ENCODE results near the gene ILK. TPM values are rescaled to one million over a fixed set of nuclear protein-coding genes. Genes with fewer than 3 reads are reported as not detected.

ILK gene
- total and polyA plus RNA-seq, 2 of the 13 experiments (the other 11 are each of a cell fraction or from before 2014, with no cell fraction given), result 70.3 to 108 TPM

DNA sequence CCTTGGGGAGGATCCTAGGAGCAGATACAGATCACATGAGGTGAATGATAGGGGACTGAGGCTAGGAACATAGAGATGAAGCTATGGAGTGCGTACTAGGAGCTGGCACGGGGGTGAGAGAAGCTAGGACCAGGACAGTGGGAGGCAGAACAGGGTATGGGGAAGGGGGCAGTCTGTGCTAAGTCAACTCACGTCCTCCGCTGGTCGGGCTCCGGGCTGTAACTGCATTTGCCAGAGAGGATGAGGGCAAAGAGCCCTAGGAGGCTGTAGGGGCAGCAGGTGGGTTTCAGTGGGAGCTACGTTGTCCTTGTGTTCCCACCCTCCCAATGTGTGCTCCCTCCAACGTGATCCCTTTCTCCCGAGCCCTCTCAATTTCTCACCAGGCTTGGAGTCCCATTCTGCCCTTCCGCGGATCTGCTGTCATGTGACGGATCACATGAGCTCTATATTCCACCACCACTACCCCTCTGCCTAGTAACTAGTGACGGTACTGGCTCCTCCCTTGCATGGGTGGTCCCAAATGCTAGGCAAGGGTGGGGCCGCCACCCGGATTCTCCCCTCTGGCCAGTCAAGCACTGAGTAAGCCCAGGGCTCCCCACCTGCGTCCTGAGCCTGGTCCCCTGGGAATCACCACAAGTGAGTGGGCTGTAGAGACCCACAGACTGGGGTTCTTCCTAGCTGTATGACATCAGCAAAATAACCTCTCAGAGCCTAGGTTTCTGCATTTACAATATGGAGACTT is 15.6 kb downstream of the ILK start, which contains the start of gene TPP1 (continued):
- TF ChIP-seq, protein P1, sequence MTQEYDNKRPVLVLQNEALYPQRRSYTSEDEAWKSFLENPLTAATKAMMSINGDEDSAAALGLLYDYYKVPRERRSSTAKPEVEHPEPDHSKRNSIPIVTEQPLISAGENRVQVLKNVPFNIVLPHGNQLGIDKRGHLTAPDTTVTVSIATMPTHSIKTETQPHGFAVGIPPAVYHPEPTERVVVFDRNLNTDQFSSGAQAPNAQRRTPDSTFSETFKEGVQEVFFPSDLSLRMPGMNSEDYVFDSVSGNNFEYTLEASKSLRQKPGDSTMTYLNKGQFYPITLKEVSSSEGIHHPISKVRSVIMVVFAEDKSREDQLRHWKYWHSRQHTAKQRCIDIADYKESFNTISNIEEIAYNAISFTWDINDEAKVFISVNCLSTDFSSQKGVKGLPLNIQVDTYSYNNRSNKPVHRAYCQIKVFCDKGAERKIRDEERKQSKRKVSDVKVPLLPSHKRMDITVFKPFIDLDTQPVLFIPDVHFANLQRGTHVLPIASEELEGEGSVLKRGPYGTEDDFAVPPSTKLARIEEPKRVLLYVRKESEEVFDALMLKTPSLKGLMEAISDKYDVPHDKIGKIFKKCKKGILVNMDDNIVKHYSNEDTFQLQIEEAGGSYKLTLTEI (CRISPR knock-in tag; conservative IDR thresholded peaks at IDR 0.05), result no peak
- TF ChIP-seq, protein P2, sequence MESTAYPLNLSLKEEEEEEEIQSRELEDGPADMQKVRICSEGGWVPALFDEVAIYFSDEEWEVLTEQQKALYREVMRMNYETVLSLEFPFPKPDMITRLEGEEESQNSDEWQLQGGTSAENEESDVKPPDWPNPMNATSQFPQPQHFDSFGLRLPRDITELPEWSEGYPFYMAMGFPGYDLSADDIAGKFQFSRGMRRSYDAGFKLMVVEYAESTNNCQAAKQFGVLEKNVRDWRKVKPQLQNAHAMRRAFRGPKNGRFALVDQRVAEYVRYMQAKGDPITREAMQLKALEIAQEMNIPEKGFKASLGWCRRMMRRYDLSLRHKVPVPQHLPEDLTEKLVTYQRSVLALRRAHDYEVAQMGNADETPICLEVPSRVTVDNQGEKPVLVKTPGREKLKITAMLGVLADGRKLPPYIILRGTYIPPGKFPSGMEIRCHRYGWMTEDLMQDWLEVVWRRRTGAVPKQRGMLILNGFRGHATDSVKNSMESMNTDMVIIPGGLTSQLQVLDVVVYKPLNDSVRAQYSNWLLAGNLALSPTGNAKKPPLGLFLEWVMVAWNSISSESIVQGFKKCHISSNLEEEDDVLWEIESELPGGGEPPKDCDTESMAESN (CRISPR knock-in tag; conservative IDR thresholded peaks at IDR 0.05), result 0 out of 2 replicates have a peak, but pooled peaks have one; percentile 39
- TF ChIP-seq IKZF4 (CRISPR knock-in tag; IDR thresholded peaks at IDR 0.05; ENCODE audit: borderline replicate concordance, low read depth, not compliant biosample characterization), result peak; percentile 60
- TF ChIP-seq, protein P3, sequence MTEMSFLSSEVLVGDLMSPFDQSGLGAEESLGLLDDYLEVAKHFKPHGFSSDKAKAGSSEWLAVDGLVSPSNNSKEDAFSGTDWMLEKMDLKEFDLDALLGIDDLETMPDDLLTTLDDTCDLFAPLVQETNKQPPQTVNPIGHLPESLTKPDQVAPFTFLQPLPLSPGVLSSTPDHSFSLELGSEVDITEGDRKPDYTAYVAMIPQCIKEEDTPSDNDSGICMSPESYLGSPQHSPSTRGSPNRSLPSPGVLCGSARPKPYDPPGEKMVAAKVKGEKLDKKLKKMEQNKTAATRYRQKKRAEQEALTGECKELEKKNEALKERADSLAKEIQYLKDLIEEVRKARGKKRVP (CRISPR knock-in tag; IDR thresholded peaks at IDR 0.05), result no peak
- peak; percentile 87 for TF ChIP-seq POLR2AphosphoS5 (IDR thresholded peaks at IDR 0.05; ENCODE audit: low read depth, low read length)
- TF ChIP-seq ZNF331 (CRISPR knock-in tag; IDR thresholded peaks at IDR 0.05), result peak; percentile 47; the same call in 1 of the 2 replicates
- no peak for TF ChIP-seq CBX5 (CRISPR knock-in tag; IDR thresholded peaks at IDR 0.05; ENCODE audit: borderline replicate concordance)
- TF ChIP-seq ZBTB21 (CRISPR knock-in tag; IDR thresholded peaks at IDR 0.05), result no peak
- TF ChIP-seq ARHGAP35 (CRISPR knock-in tag; IDR thresholded peaks at IDR 0.05; ENCODE audit: borderline replicate concordance), result no peak
- TF ChIP-seq YEATS4 (CRISPR knock-in tag; IDR thresholded peaks at IDR 0.05; ENCODE audit: borderline replicate concordance), result peak; percentile 65
- TF ChIP-seq NKX3-1 (CRISPR knock-in tag; IDR thresholded peaks at IDR 0.05), result no peak
- no peak for TF ChIP-seq KLF9 (CRISPR knock-in tag; IDR thresholded peaks at IDR 0.05; ENCODE audit: low read depth)
- no peak for TF ChIP-seq SP2 (CRISPR knock-in tag; IDR thresholded peaks at IDR 0.05)
- peak; percentile 42; the same call in 1 of the 2 replicates for TF ChIP-seq ZNF350 (CRISPR knock-in tag; IDR thresholded peaks at IDR 0.05; ENCODE audit: borderline replicate concordance, low read depth)
- TF ChIP-seq HNRNPUL1 (IDR thresholded peaks at IDR 0.05; ENCODE audit: low read depth, low read length), result no peak
- TF ChIP-seq RXRA (CRISPR knock-in tag; IDR thresholded peaks at IDR 0.05), result no peak
- peak; percentile 71; the same call in 1 of the 2 replicates for TF ChIP-seq SIN3B (IDR thresholded peaks at IDR 0.05; ENCODE audit: low read length)
- TF ChIP-seq ZNF777 (CRISPR knock-in tag; IDR thresholded peaks at IDR 0.05), result peak; percentile 30; the same call in 1 of the 2 replicates
- no peak for TF ChIP-seq JUN (CRISPR knock-in tag; IDR thresholded peaks at IDR 0.05)
- TF ChIP-seq CBX1 (IDR thresholded peaks at IDR 0.05; ENCODE audit: low read depth), result no peak
- no peak for TF ChIP-seq HOXD1 (CRISPR knock-in tag; IDR thresholded peaks at IDR 0.05)
- 0 out of 4 replicates have a peak, but pooled peaks of 1 of the 2 experiments have one; percentile 30 for TF ChIP-seq KLF16 (CRISPR knock-in tag; IDR thresholded peaks at IDR 0.05)
- no peak for TF ChIP-seq ZNF451 (CRISPR knock-in tag; IDR thresholded peaks at IDR 0.05)
- TF ChIP-seq, protein P4, sequence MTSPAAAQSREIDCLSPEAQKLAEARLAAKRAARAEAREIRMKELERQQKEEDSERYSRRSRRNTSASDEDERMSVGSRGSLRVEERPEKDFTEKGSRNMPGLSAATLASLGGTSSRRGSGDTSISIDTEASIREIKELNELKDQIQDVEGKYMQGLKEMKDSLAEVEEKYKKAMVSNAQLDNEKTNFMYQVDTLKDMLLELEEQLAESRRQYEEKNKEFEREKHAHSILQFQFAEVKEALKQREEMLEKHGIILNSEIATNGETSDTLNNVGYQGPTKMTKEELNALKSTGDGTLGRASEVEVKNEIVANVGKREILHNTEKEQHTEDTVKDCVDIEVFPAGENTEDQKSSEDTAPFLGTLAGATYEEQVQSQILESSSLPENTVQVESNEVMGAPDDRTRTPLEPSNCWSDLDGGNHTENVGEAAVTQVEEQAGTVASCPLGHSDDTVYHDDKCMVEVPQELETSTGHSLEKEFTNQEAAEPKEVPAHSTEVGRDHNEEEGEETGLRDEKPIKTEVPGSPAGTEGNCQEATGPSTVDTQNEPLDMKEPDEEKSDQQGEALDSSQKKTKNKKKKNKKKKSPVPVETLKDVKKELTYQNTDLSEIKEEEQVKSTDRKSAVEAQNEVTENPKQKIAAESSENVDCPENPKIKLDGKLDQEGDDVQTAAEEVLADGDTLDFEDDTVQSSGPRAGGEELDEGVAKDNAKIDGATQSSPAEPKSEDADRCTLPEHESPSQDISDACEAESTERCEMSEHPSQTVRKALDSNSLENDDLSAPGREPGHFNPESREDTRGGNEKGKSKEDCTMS (CRISPR knock-in tag; conservative IDR thresholded peaks at IDR 0.05), result no peak
